ENCODE measurements around the gene PROP1. TPM values are rescaled to one million over a fixed set of nuclear protein-coding genes. Genes with fewer than 3 reads are reported as not detected.

PROP1 gene
- polyA plus RNA-seq, 1 experiment, result not detected

GRCh38 chr5:177992466-177992865, 3.6 kb downstream of the PROP1 start:
- no peak for TF ChIP-seq CTCF (IDR thresholded peaks at IDR 0.05; ENCODE audit: insufficient read depth, low read depth, low read length)
- no peak for DNase-seq (ENCODE audit: low read depth)
- H3K27me3 ChIP-seq (ENCODE audit: control insufficient read depth, insufficient read depth, low read length), result peaks cover 4% of the 10 kb centered on the region; the same call in 1 of the 2 replicates
- POLR2A ChIA-PET, result no interaction called here
- H3K36me3 ChIP-seq (ENCODE audit: control insufficient read depth, insufficient read depth, low read length), result no peaks in the 10 kb centered on the region
- no peak overlapping the region for H3K4me3 ChIP-seq (ENCODE audit: low read depth, low read length)
- CTCF ChIA-PET, result no interaction called here

GRCh38 chr5:177988989-177989625, 6.9 kb downstream of the PROP1 start:
- Histone ChIP-seq H3K4me3 (ENCODE audit: low read depth, low read length) (no peak overlapping the region), H3K27me3 (ENCODE audit: control insufficient read depth, insufficient read depth, low read length) (peaks cover 10% of the 10 kb centered on the region), H3K36me3 (ENCODE audit: control insufficient read depth, insufficient read depth, low read length) (no peaks in the 10 kb centered on the region)
- ChIA-PET POLR2A (no interaction called here), CTCF (no interaction called here)
- no peak for DNase-seq (ENCODE audit: low read depth)
- TF ChIP-seq CTCF (IDR thresholded peaks at IDR 0.05; ENCODE audit: insufficient read depth, low read depth, low read length), result no peak

GRCh38 chr5:177987326-177987725, 8.7 kb downstream of the PROP1 start:
- no peak for DNase-seq (ENCODE audit: low read depth)
- H3K36me3 ChIP-seq (ENCODE audit: control insufficient read depth, insufficient read depth, low read length), result no peaks in the 10 kb centered on the region
- H3K4me3 ChIP-seq (ENCODE audit: low read depth, low read length), result no peak overlapping the region
- peaks cover 21% of the 10 kb centered on the region for H3K27me3 ChIP-seq (ENCODE audit: control insufficient read depth, insufficient read depth, low read length)
- POLR2A ChIA-PET, result no interaction called here
- CTCF ChIA-PET, result no interaction called here
- no peak for TF ChIP-seq CTCF (IDR thresholded peaks at IDR 0.05; ENCODE audit: insufficient read depth, low read depth, low read length)

- ChIA-PET CTCF (no interaction called here), POLR2A (interaction anchor here (0.6 kb wide), 1 partner anchor 10 kb away, joined by 5 read pairs; no protein-coding TSS in a partner anchor)
- TF ChIP-seq CTCF (IDR thresholded peaks at IDR 0.05; ENCODE audit: insufficient read depth, low read depth, low read length), result no peak
- DNase-seq (ENCODE audit: low read depth), result no peak
- H3K27me3 ChIP-seq (ENCODE audit: control insufficient read depth, insufficient read depth, low read length), result peaks cover 25% of the 10 kb centered on the region
- no peaks in the 10 kb centered on the region for H3K36me3 ChIP-seq (ENCODE audit: control insufficient read depth, insufficient read depth, low read length)
- no peak overlapping the region for H3K4me3 ChIP-seq (ENCODE audit: low read depth, low read length)
Measured at GRCh38 chr5:177985430-177986040, 10.5 kb downstream of the PROP1 start.

- CTCF ChIA-PET, result interaction anchor here (0.6 to 0.7 kb wide), 2 partner anchors 12 to 376 kb away, joined by 3 read pairs; no protein-coding TSS in a partner anchor
- Histone ChIP-seq H3K4me3 (ENCODE audit: low read depth, low read length) (no peak overlapping the region), H3K36me3 (ENCODE audit: control insufficient read depth, insufficient read depth, low read length) (no peaks in the 10 kb centered on the region), H3K27me3 (ENCODE audit: control insufficient read depth, insufficient read depth, low read length) (peaks cover 25% of the 10 kb centered on the region)
- POLR2A ChIA-PET, result interaction anchor here (0.6 kb wide), 1 partner anchor 10 kb away, joined by 5 read pairs; no protein-coding TSS in a partner anchor
- no peak for DNase-seq (ENCODE audit: low read depth)
- TF ChIP-seq CTCF (IDR thresholded peaks at IDR 0.05; ENCODE audit: insufficient read depth, low read depth, low read length), result no peak
Measured at GRCh38 chr5:177984584-177985206, 11.3 kb downstream of the PROP1 start.

Data from BJ (cell line).